GM18907 (cell line): ENCODE measurements around the gene DCST1.
A peak's percentile ranks its signal among the peaks of the same experiment; 100 is the strongest.

Experiments used
- ATAC-seq: cut with Tn5 transposase; IDR thresholded peaks from one replicate; pipeline ENCODE4 v1.9.1; 2021; ENCODE audit warnings: mild to moderate bottlenecking, moderate library complexity; ENCODE audit not compliant: unreplicated experiment

The DCST1 gene

DNA sequence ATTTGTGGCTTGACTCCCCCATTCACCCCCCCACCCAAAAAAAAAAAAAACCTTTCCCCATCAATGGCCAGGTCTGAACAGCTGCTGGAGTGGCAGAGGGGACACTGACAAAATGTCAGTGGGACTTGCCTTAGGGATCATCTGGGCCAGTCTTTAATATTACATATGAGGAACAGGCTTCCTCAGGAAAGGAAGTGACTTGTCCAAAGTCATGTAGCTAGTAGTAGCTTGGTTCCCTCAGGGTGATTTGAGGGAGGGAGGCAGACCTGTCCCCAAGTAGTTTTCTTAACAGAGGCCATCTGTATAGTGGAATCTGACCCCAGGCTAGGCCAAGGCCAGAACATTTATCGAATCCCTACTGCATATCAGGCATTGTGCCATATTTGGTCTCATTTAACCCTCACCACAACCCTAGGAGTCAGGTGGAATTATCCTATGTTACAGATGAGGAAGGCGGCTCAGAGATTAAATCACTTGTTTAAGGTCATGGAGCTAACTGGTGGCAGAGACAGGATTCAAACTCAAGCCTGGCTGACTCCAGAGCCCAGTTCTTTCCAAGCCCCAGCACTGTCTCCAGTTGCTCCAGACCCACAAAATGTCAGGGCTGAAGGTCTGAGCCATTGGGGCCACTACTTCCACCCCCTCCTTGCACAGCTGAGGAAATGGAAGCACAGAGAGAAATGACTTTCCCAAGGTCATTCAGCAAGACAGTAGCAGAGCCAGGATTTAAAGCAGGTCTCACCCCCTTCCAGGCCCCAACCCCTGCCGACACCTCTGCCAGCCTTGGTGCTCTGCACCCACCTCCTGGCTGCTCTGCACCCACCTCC lies 20.6 kb upstream of the DCST1 start:
- ATAC-seq: no peak

- no peak for ATAC-seq
These were observed 20.0 kb upstream of the DCST1 start for GRCh38 chr1:155013632-155014031.

- ATAC-seq: no peak
These were observed 18.7 kb upstream of the DCST1 start for GRCh38 chr1:155014709-155015508.

DNA sequence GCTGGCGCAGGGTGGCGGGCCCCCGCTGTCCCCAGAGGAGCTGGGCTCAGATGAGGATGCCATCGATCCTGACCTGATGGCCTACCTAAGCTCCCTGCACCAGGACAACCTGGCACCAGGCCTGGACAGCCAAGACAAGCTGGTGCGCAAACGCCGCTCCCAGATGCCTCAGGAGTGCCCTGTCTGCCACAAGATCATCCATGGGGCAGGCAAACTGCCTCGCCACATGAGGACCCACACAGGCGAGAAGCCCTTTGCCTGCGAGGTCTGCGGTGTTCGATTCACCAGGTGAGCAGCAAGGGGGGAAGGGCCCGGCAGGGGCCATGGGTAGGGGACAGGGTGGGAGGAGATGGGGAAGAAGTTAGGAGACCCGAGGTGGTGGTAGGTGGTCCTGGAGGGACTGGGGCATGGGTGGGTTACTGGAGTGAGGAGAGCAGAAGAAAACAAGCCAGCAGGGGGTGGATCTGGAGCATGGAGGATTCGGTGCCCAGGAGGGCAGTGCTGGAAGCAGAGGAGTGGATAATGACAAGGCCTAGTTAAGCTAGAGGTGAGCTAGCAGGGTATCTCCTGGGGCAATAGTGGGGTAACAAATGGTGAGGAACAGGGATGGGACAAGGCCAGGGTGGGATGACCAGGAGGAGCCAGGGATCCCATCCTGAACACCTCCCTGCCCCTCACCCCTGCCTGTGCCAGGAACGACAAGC lies 17.9 kb upstream of the DCST1 start:
- no peak for ATAC-seq

GRCh38 chr1:155016231-155016831 lies 17.3 kb upstream of the DCST1 start:
- ATAC-seq: no peak

GRCh38 chr1:155017041-155017945 lies 16.3 kb upstream of the DCST1 start:
- peak; percentile 56 for ATAC-seq

GRCh38 chr1:155017946-155018316 lies 15.7 kb upstream of the DCST1 start:
- no peak for ATAC-seq

- no peak for ATAC-seq
These were observed 14.8 kb upstream of the DCST1 start for GRCh38 chr1:155018617-155019348.

DNA sequence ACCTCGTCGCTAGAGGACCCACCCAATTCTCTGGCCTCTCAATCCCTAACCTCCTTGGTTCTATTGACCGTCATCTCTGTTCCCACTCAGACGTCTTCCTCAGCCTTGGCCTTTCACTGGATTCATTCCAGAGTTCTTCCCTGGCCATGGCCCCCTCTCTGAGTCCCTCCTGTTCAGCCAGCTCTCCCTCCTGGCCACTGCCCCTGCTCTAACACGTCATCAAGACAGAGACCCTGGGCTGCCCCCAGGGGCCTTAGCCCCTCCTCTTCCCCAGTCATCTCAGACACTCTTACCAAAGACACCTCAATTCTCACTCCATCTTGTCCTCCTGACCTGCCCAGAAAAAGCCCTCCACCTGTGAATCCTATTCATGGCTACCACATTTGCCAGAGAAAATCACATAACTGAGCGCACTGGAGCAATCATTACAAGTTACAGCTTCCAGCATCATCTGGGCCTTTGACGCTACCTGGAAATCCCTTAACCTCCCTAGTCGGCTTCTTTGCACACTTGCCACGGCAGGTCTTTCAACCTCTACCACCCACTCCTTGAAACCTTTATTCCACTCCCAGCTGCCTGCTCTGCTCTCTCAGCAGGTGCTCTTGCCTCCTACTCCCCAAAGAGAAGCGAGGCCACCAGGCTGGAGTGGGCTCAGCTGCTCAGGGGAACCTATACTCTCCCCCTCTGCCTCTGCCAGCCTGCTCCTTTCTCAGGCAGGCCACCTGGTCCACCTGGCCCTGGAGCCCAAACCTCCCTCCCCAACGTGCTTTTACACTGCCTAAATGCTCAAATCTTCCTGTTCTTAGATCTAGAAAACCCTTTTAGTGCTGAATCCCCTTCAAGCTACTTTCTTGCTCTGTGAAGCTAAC lies 14.0 kb upstream of the DCST1 start:
- ATAC-seq: no peak

- no peak for ATAC-seq
These were observed 11.3 kb upstream of the DCST1 start for GRCh38 chr1:155022136-155022926.

GRCh38 chr1:155022927-155023236 lies 10.7 kb upstream of the DCST1 start:
- ATAC-seq: no peak

- ATAC-seq: no peak
These were observed 10.0 kb upstream of the DCST1 start for GRCh38 chr1:155023627-155024026.

- ATAC-seq: no peak
These were observed 9.3 kb upstream of the DCST1 start for GRCh38 chr1:155024315-155024714.

- ATAC-seq: no peak
These were observed 7.5 kb upstream of the DCST1 start for GRCh38 chr1:155026154-155026553.

- ATAC-seq: no peak
These were observed 7.0 kb upstream of the DCST1 start for GRCh38 chr1:155026588-155026987.

- ATAC-seq: no peak
These were observed 3.9 kb upstream of the DCST1 start for GRCh38 chr1:155029513-155030242.

DNA sequence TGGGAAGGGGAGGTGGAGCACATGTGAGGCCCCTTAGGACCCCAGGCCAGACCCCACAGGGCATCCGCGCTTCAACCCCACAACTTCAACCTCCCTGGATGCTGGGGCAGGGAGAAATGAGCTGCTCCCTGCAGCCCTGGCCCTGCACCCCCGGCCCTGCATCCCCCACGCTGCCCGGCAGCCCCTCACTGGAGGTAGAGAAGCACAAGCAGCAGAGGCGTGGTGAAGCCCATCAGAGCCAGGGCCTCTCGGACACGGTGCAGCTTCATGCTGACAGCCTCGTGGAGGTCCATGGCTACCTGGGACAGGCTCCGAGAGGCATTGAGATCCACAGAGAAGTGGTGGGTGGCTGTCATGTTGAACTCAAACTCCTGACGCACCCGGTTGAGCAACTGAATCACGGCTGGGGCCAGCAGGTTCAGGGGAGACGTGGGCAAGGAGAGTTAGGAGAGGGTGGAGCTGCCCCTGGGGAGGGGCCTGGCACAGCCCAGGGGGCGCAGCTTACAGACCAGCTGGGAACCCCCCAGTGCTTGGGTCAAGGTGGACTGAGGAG lies 3.3 kb upstream of the DCST1 start:
- ATAC-seq: no peak
